ENCODE results near the gene MED27. TPM values are rescaled to one million over a fixed set of nuclear protein-coding genes. Genes with fewer than 3 reads are reported as not detected.

The MED27 gene
- total and polyA plus RNA-seq, 2 of the 8 experiments (the other 6 are each of a cell fraction or from before 2014, with no cell fraction given): 29.9 to 56.5 TPM

DNA sequence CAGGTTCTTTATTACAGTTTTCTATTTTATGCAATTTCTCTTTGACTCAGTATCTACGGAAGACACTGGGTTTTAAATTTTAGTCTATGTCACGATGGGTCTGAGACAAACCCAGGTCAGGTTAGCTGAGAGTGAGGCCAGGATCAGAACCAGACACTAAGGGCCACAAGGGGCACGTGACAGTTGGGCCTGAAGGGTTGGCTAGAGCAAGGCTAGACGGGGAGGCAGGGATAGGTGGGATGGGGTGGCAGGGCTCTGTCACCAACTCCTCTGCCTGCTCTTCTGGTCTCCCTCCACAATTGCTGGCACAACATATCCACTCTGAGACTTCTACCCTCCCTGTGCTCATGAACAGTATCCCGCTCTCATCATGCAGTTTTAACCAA lies 76.4 kb downstream of the MED27 start:
- Histone ChIP-seq H3K27me3 (replicated peaks in 1 of 4; ENCODE audit: control insufficient read depth in 3 of 4, extremely low read depth in 1 of 4, insufficient read depth in 3 of 4, low read length in 3 of 4) (no peaks in the 10 kb centered on the region), H3K23me2 (ENCODE audit: low read depth, low read length) (no peaks in the 10 kb centered on the region), H3K4me1 (replicated peaks in 1 of 4; ENCODE audit: control insufficient read depth in 3 of 4, insufficient read depth in 4 of 4, low read length in 3 of 4) (peaks cover 10 to 38% (median 25%) of the 10 kb centered on the region in 4 experiments), H2BK12ac (ENCODE audit: low read depth, low read length) (peak overlapping the region; percentile 69; the same call in 1 of the 2 replicates), H4K5ac (ENCODE audit: insufficient read length, low read depth, low read length) (no peak overlapping the region), H4K8ac (ENCODE audit: extremely low read depth, insufficient read depth, low read length) (no peak overlapping the region), H3K18ac (ENCODE audit: extremely low read depth, low read length) (0 out of 2 replicates have a peak overlapping the region, but pooled peaks have one; percentile 3), H3K4ac (replicated peaks; ENCODE audit: insufficient read length, low read depth, low read length) (no peak overlapping the region), H3K36me3 (ENCODE audit: control insufficient read depth in 2 of 4, insufficient read depth in 4 of 4, low read length in 3 of 4) (no peaks in the 10 kb centered on the region), H4K91ac (replicated peaks; ENCODE audit: insufficient read length, low read length) (peak overlapping the region; percentile 46), H3K4me3 (ENCODE audit: extremely low read depth in 1 of 4, insufficient read depth in 2 of 4, low read depth in 3 of 4, low read length in 4 of 4) (no peak overlapping the region), H3K79me1 (ENCODE audit: low read depth, low read length) (peaks cover 6% of the 10 kb centered on the region), H2BK15ac (ENCODE audit: low read length) (no peak overlapping the region), H3K9me3 (ENCODE audit: insufficient read depth in 2 of 2, low read depth in 1 of 2, low read length in 1 of 2) (no peaks in the 10 kb centered on the region), H3K4me2 (ENCODE audit: insufficient read depth in 1 of 2, low read depth in 2 of 2, low read length in 2 of 2) (no peak overlapping the region), H3K79me2 (ENCODE audit: control insufficient read depth in 1 of 2, insufficient read depth in 2 of 2, low read length in 2 of 2) (peaks cover 0 to 13% of the 10 kb centered on the region in 2 experiments; a peak in 2 of 4 replicates), H2BK5ac (ENCODE audit: low read depth, low read length) (0 out of 2 replicates have a peak overlapping the region, but pooled peaks have one; percentile 4), H2BK20ac (ENCODE audit: low read length) (0 out of 2 replicates have a peak overlapping the region, but pooled peaks have one; percentile 17), H2AK5ac (ENCODE audit: low read depth, low read length) (no peak overlapping the region), H3K56ac (replicated peaks; ENCODE audit: insufficient read length, low read depth, low read length) (no peak overlapping the region), H2BK120ac (replicated peaks; ENCODE audit: low read depth, low read length) (no peak overlapping the region), H4K20me1 (replicated peaks in 1 of 2; ENCODE audit: control insufficient read depth in 1 of 2, insufficient read depth in 2 of 2, low read length in 2 of 2) (no peaks in the 10 kb centered on the region), H3K23ac (ENCODE audit: insufficient read length) (no peak overlapping the region), H3K9ac (replicated peaks in 1 of 4; ENCODE audit: extremely low read depth in 1 of 4, low read depth in 3 of 4, low read length in 3 of 4) (no peak overlapping the region), H2AFZ (ENCODE audit: low read length) (no peak overlapping the region), H3K27ac (ENCODE audit: low read depth, low read length) (no peak overlapping the region), H3K14ac (ENCODE audit: insufficient read length) (no peak overlapping the region)
- DNase-seq (ENCODE audit: low read depth in 1 of 2, low spot score in 2 of 2): no peak
- POLR2A ChIA-PET (ENCODE audit: partially characterized antibody): no interaction called here
- TF ChIP-seq, protein P1, sequence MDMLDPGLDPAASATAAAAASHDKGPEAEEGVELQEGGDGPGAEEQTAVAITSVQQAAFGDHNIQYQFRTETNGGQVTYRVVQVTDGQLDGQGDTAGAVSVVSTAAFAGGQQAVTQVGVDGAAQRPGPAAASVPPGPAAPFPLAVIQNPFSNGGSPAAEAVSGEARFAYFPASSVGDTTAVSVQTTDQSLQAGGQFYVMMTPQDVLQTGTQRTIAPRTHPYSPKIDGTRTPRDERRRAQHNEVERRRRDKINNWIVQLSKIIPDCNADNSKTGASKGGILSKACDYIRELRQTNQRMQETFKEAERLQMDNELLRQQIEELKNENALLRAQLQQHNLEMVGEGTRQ (IDR thresholded peaks at IDR 0.05; ENCODE audit: low read length): 0 out of 2 replicates have a peak, but pooled peaks have one; percentile 8
- TF ChIP-seq, protein P2, sequence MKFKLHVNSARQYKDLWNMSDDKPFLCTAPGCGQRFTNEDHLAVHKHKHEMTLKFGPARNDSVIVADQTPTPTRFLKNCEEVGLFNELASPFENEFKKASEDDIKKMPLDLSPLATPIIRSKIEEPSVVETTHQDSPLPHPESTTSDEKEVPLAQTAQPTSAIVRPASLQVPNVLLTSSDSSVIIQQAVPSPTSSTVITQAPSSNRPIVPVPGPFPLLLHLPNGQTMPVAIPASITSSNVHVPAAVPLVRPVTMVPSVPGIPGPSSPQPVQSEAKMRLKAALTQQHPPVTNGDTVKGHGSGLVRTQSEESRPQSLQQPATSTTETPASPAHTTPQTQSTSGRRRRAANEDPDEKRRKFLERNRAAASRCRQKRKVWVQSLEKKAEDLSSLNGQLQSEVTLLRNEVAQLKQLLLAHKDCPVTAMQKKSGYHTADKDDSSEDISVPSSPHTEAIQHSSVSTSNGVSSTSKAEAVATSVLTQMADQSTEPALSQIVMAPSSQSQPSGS (IDR thresholded peaks at IDR 0.05; ENCODE audit: low read length): no peak
- CTCF ChIA-PET (ENCODE audit: partially characterized antibody): interaction anchor here (0.6 to 1.7 kb wide), 3 partner anchors 15 to 1416 kb away, joined by 3 to 4 read pairs (median 3); no protein-coding TSS in a partner anchor
- 78% methylated on average over 5 of the region's 5 CpGs; no CpG with 5 or more reads in 1 of the 2 experiments for WGBS, 2 experiments (ENCODE audit: extremely low coverage in 1 of 2, insufficient coverage in 1 of 2, insufficient read length in 1 of 2, insufficient replicate concordance in 2 of 2, low coverage in 1 of 2, low lambda C conversion rate in 2 of 2, missing lambda C conversion rate in 1 of 2)
- FAIRE-seq: no peak
